GM23338 (cell line): ENCODE data around the gene SPOCK2. TPM values are rescaled to one million over a fixed set of nuclear protein-coding genes. Genes with fewer than 3 reads are reported as not detected.

Experiments
- ATAC-seq: fragments of 200-7000 bp; cut with Tn5 transposase; 3 replicates; pipeline ENCODE4 v1.9.1; 2020
- DNase-seq: peaks from one replicate; pipeline ENCODE4 v3.0.0-alpha.2; 2015; ENCODE audit warnings: low spot score
- H2AFZ ChIP-seq: fragments of 200-600 bp; sonication (generic); 2 replicates; pipeline ENCODE4 v1.8.0; 2016; ENCODE audit warnings: antibody characterized with exemption, mild to moderate bottlenecking, moderate library complexity
- H3F3A ChIP-seq: fragments of 200-600 bp; sonication (generic); replicated peaks from 2 replicates; pipeline ENCODE4 v1.8.0; 2017; ENCODE audit warnings: antibody characterized with exemption, mixed run types, low read depth
- H3K27ac ChIP-seq: fragments of 200-600 bp; sonication (generic); 2 replicates; pipeline ENCODE4 v1.6.1; 2016; ENCODE audit warnings: low read depth
- H3K27me3 ChIP-seq: fragments of 200-600 bp; sonication (generic); 2 replicates; pipeline ENCODE4 v1.8.0; 2016; ENCODE audit warnings: mild to moderate bottlenecking, mixed run types, moderate library complexity; ENCODE audit not compliant: insufficient read depth
- H3K36me3 ChIP-seq: fragments of 200-600 bp; sonication (generic); 2 replicates; pipeline ENCODE4 v1.8.0; 2016; ENCODE audit warnings: mild to moderate bottlenecking; ENCODE audit not compliant: insufficient read depth
- H3K4me1 ChIP-seq: fragments of 200-600 bp; sonication (generic); 2 replicates; pipeline ENCODE4 v1.8.0; 2016; ENCODE audit warnings: mild to moderate bottlenecking, moderate library complexity; ENCODE audit not compliant: insufficient read depth
- H3K4me2 ChIP-seq: fragments of 200-600 bp; sonication (generic); 2 replicates; pipeline ENCODE4 v1.7.1; 2017; ENCODE audit warnings: mixed run types
- H3K4me3 ChIP-seq: fragments of 200-600 bp; sonication (generic); 2 replicates; pipeline ENCODE4 v1.6.1; 2016; ENCODE audit warnings: mixed run types
- H3K79me2 ChIP-seq: fragments of 200-600 bp; sonication (generic); replicated peaks from 2 replicates; pipeline ENCODE4 v1.8.0; 2017; ENCODE audit warnings: mild to moderate bottlenecking; ENCODE audit not compliant: insufficient read depth
- H3K9me2 ChIP-seq: fragments of 200-600 bp; sonication (generic); 2 replicates; pipeline ENCODE4 v1.8.0; 2017; ENCODE audit not compliant: insufficient read depth
- H4K20me1 ChIP-seq: fragments of 200-600 bp; sonication (generic); replicated peaks from 2 replicates; pipeline ENCODE4 v1.8.0; 2017; ENCODE audit warnings: mild to moderate bottlenecking; ENCODE audit not compliant: insufficient read depth
- H3K27ac Mint-ChIP-seq: 2 replicates; pipeline ENCODE4 v1.8.0; 2020; ENCODE audit warnings: inconsistent platforms, mild to moderate bottlenecking, moderate library complexity, mixed read lengths
- H3K27me3 Mint-ChIP-seq: 3 replicates; pipeline ENCODE4 v1.8.0; 2022; ENCODE audit warnings: low read depth, mild to moderate bottlenecking, moderate library complexity, mixed read lengths, inconsistent platforms; ENCODE audit not compliant: insufficient read depth, poor library complexity
- H3K36me3 Mint-ChIP-seq: 3 replicates; pipeline ENCODE4 v1.8.0; 2021; ENCODE audit warnings: low read depth, mild to moderate bottlenecking, inconsistent platforms, moderate library complexity, mixed read lengths
- H3K4me1 Mint-ChIP-seq: 3 replicates; pipeline ENCODE4 v1.8.0; 2020; ENCODE audit warnings: mild to moderate bottlenecking, inconsistent platforms, mixed read lengths
- H3K4me3 Mint-ChIP-seq: 3 replicates; pipeline ENCODE4 v1.8.0; 2021; ENCODE audit warnings: moderate library complexity, mild to moderate bottlenecking, inconsistent platforms, mixed read lengths
- H3K9me3 Mint-ChIP-seq: 3 replicates; pipeline ENCODE4 v1.8.0; 2020; ENCODE audit warnings: moderate library complexity, mild to moderate bottlenecking, inconsistent platforms, mixed read lengths
- CREB1 ChIP-seq: fragments of 250-450 bp; sonication (Bioruptor Pico); IDR thresholded peaks from 2 replicates; pipeline ENCODE4 v1.5.0; 2020; ENCODE audit warnings: low read depth, mild to moderate bottlenecking, moderate library complexity
- ETS1 ChIP-seq: IDR thresholded peaks from 2 replicates; pipeline ENCODE4 v1.6.1; 2016; ENCODE audit warnings: antibody characterized with exemption
- EZH2 ChIP-seq: fragments of 200-600 bp; sonication (generic); IDR thresholded peaks from one replicate; pipeline ENCODE4 v1.8.0; 2017; ENCODE audit warnings: antibody characterized with exemption, mild to moderate bottlenecking, low read depth; ENCODE audit not compliant: unreplicated experiment
- EZH2phosphoT487 ChIP-seq: fragments of 200-600 bp; sonication (generic); IDR thresholded peaks from one replicate; pipeline ENCODE4 v1.8.1; 2018; ENCODE audit warnings: antibody characterized with exemption; ENCODE audit not compliant: unreplicated experiment
- POLR2AphosphoS5 ChIP-seq: IDR thresholded peaks from 2 replicates; pipeline ENCODE4 v1.6.1; 2016; ENCODE audit warnings: antibody characterized with exemption, low read depth
- STAT1 ChIP-seq: IDR thresholded peaks from one replicate; pipeline ENCODE4 v1.6.1; 2016; ENCODE audit warnings: antibody characterized with exemption; ENCODE audit not compliant: unreplicated experiment
- ZNF462 ChIP-seq: fragments of 250-450 bp; sonication (Bioruptor Pico); IDR thresholded peaks from 2 replicates; pipeline ENCODE4 v1.5.0; 2020; ENCODE audit warnings: mild to moderate bottlenecking, moderate library complexity
- polyA plus RNA-seq: library from polyadenylated mRNA; unstranded; fragments of >200 nt; fragmentation: Nextera tagmentation; extraction: Ambion mirVana; gene quantifications from 2 replicates; pipeline ENCODE4 v1.2.1, GENCODE V29; 2016
- total RNA-seq: library from RNA; depleted of rRNA; stranded (reverse); fragments of >200 nt; shearing (Covaris generic); gene quantifications from 2 replicates; pipeline ENCODE4 v1.2.3, GENCODE V29; 2014

The SPOCK2 gene
- total and polyA plus RNA-seq, 2 experiments from 2014 or later = 1.3 to 3.6 TPM

- TF ChIP-seq ZNF462 (CRISPR knock-in tag) = no peak
- no peak for TF ChIP-seq EZH2phosphoT487
- TF ChIP-seq ETS1 = no peak
- no peak for TF ChIP-seq EZH2
- no peak for TF ChIP-seq STAT1
- TF ChIP-seq POLR2AphosphoS5 = no peak
Observed at GRCh38 chr10:72081772-72082590, 6.4 kb downstream of the SPOCK2 start (continued).

GRCh38 chr10:72081210-72081609 lies 7.1 kb downstream of the SPOCK2 start:
- Mint-ChIP-seq H3K27me3 (peaks cover 18% of the 10 kb centered on the region), H3K4me1 (peaks cover 7% of the 10 kb centered on the region), H3K27ac (no peak overlapping the region), H3K36me3 (no peaks in the 10 kb centered on the region), H3K4me3 (no peak overlapping the region), H3K9me3 (no peaks in the 10 kb centered on the region)
- Histone ChIP-seq H3K9me2 (no peaks in the 10 kb centered on the region), H3K4me1 (peaks cover 3% of the 10 kb centered on the region; the same call in 1 of the 2 replicates), H3K27ac (no peak overlapping the region), H2AFZ (no peak overlapping the region), H3K4me2 (no peak overlapping the region), H3K79me2 (no peaks in the 10 kb centered on the region), H3K27me3 (peaks cover 16% of the 10 kb centered on the region), H3K36me3 (no peaks in the 10 kb centered on the region), H4K20me1 (no peaks in the 10 kb centered on the region), H3F3A (no peaks in the 10 kb centered on the region), H3K4me3 (no peak overlapping the region)
- no peak for TF ChIP-seq CREB1
- ATAC-seq (no peak; the same call in 2 of the 3 replicates), DNase-seq (no peak)
